Left colon (tissue), 2 donors: ENCODE data around the gene ZDHHC22. TPM values are rescaled to one million over a fixed set of nuclear protein-coding genes. Genes with fewer than 3 reads are reported as not detected.
"Not testable (repeated sequence)": the region's sequence is repeated elsewhere in the genome, so short reads cannot be mapped to it uniquely, and the experiment has no call there.

ENCODE experiments used
- ATAC-seq: fragments of 200-7000 bp; cut with Tn5 transposase; one replicate; pipeline ENCODE4 v1.9.1; 2020; ENCODE audit warnings: mild to moderate bottlenecking, moderate library complexity
- DNase-seq, 2 donors: peaks; one replicate each; pipeline ENCODE4 v3.0.0-alpha.2; 2020
- intact Hi-C, 2 donors: fragments of 100-400 bp; cut with DNase I in 1 of 2; cut with micrococcal nuclease in 1 of 2; formaldehyde crosslinking; loops; one replicate each; pipeline versions ENCODE4 v1.11.2 to v1.14.0; 2022; cut with DNase I, micrococcal nuclease
- long read RNA-seq: library from polyadenylated mRNA; unstranded; transcript quantifications from one replicate; pipeline ENCODE4 v2.0.0, GENCODE V29; 2021
- total RNA-seq, 2 donors: library from RNA; stranded (reverse); fragmentation: NEBNext Ultra II Directional; extraction: Animal tissue kit (Norgen Biotek cat#: 25700); gene quantifications; one replicate each; pipeline ENCODE4 v1.2.1, GENCODE V29; 2021
- donor health status: DM: no; HTN: no; CAD: no.
- donor health status: DM: yes; HTN: yes; CAD: no.

The ZDHHC22 gene
- total RNA-seq = not detected
- long read RNA-seq = 0 reads

GRCh38 chr14:77141214-77142004 lies at the start of gene ZDHHC22:
ZDHHC22 (minus strand) TSS chr14:77141791; CDS start chr14:77139738, 2,053 bp downstream.
- intact Hi-C loops = no loop called here
- ATAC-seq (peak; percentile 24), DNase-seq (no peak)

DNA sequence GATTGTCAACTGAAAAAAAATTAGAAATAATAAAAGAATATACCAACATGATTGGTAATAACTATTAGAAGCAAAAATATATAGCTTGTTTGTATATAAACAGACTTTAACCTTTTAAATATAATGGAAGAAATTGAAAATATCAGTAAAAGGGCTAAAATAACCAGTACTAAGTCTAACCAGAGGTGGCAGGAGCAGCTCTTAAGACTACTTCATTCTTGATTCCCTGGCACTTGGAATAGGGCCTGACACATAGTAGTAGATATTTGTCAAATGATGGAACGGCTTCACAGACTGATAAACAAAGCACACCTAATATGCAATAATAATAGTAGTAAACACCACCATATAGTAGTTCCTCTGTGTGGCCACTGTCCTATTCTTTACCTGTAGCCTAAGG lies 49.4 kb upstream of the ZDHHC22 start:
- ATAC-seq = no peak
- intact Hi-C loops = no loop called here
- DNase-seq = no peak

- ATAC-seq (no peak), DNase-seq (no peak)
- intact Hi-C loops = no loop called here
These were observed 47.9 kb upstream of the ZDHHC22 start for GRCh38 chr14:77189479-77189878.

- peak; percentile 19 for ATAC-seq
- DNase-seq = no peak
- intact Hi-C loops = no loop called here
These were observed 46.0 kb upstream of the ZDHHC22 start for GRCh38 chr14:77187649-77188012.

- DNase-seq = no peak
- peak; percentile 1 for ATAC-seq
- intact Hi-C loops = no loop called here
These were observed 45.5 kb upstream of the ZDHHC22 start for GRCh38 chr14:77186911-77187648.

- ATAC-seq = no peak
- intact Hi-C loops = no loop called here
- DNase-seq = no peak
These were observed 43.5 kb upstream of the ZDHHC22 start for GRCh38 chr14:77185093-77185465.

DNA sequence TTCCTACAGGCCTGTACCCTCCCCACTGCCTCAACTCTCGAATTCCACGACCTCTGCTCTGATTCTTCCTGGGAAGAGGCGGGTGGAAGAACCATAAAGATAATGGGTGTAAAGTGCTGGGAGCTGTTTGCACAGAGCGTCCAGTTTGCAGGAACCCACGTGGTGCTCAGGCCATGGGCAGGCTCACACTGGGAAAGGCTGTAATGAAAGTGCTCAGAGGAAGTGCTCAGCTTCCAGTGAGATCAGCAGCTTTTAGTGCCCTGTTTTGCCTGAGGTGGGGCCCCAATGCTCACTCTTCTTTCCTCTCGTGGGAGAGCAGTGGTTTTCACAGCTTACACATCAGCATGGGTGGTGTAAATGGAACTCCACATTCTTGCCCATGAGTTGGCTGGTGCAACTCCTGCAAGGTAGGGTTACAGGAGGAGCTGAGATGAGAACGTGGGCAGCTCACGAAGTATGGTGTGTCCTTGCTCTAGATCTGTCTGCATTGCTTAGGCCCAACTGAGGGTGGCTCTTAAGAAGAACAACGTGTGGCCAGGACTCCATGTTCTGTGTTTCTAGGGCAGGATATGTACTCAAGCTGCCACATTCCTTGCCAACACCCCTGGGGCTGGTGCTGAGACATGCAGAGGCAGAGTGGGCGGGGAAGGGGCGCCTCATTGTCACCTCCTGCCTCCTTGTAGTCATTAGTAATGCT lies 43.0 kb upstream of the ZDHHC22 start:
- ATAC-seq (peak; percentile 86), DNase-seq (peak; percentile 63 to 85)

GRCh38 chr14:77183896-77184295 lies 42.3 kb upstream of the ZDHHC22 start:
- ATAC-seq (no peak), DNase-seq (no peak)
- intact Hi-C loops = no loop called here

More for the DNA sequence above, 43.0 kb upstream of the ZDHHC22 start:
- intact Hi-C loops = no loop called here

GRCh38 chr14:77181603-77182437 lies 40.2 kb upstream of the ZDHHC22 start, which contains the start of gene TMEM63C:
TMEM63C (plus strand) TSS chr14:77181798; CDS start chr14:77218814, 37,016 bp downstream.
- intact Hi-C loops = no loop called here
- DNase-seq (peak; percentile 75 to 83), ATAC-seq (peak; percentile 84)

- ATAC-seq = peak; percentile 4
- intact Hi-C loops = no loop called here
- no peak for DNase-seq
These were observed 39.4 kb upstream of the ZDHHC22 start for GRCh38 chr14:77180726-77181602.

DNA sequence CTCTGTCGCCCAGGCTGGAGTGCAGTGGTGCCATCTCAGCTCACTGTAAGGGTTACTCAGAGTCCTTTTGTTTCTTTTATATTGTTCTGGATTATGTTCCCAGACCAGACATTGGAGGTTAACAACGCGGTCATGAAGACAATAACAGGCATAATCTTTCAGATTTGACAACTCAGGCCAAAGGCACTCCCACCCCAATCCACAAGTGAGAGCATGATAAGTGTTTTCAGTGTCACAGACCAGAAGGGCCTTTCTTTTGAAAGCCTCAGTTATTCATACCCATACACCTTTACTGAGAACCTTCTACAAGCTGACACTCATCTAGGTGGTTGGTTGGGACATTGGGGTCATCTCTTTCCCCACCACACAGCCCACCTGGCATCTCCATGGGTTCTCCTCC lies 37.1 kb upstream of the ZDHHC22 start:
- ATAC-seq (no peak), DNase-seq (no peak)
- intact Hi-C loops = no loop called here

- intact Hi-C loops = no loop called here
- ATAC-seq (no peak), DNase-seq (no peak)
These were observed 36.1 kb upstream of the ZDHHC22 start for GRCh38 chr14:77177702-77178101.

DNA sequence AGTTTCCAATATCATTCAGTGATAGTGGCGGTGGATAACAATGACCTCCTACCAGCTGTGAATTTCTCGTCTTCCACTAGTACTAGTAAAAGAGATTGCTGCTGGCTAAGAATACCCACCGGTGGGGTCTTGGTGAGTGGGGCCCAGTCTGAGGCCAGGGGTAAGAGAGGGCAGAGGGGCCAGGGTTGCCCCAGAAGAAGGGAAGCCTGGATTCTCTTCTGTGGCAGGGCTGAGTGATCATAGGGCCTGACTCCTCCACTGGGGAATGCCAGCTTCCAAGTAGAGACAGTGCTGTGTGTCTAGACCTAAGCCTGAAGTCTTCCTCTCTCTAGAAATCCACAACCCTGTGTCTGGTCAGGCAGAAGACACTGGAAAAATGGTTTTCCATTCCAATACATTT lies 34.3 kb upstream of the ZDHHC22 start:
- no peak for ATAC-seq
- DNase-seq = no peak

DNA sequence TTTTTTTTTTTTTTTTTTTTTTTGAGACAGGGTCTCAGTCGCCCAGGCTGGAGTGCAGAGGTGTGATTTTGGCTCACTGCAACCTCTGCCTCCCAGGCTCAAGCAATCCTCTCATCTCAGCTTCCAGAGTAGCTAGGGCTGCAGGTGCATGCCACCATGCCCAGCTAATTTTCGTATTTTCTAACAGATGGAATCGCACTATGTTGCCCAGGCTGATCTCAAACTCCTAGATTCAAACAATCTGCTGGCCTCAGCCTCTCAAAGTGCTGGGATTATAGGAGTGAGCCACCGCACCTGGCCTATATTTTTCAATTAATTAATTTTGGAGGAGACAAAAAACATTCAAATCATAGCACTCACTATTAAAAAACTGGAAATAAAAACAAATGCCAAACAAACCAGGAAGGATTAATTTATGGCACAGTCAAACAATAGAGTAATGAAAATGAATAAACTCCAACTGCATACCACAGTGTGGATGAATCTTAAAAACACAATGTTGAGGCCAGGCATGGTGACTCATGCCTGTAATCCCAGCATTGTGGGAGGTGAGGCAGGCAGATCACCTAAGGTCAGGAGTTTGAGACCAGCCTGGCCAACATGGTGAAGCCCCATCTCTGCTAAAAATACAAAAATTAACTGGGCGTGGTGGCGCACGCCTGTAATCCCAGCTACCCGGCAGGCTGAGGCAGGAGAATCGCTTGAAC lies 32.5 kb upstream of the ZDHHC22 start:
- intact Hi-C loops, ATAC-seq, DNase-seq: not testable (repeated sequence)

More for the DNA sequence above, 34.3 kb upstream of the ZDHHC22 start:
- intact Hi-C loops = no loop called here

DNA sequence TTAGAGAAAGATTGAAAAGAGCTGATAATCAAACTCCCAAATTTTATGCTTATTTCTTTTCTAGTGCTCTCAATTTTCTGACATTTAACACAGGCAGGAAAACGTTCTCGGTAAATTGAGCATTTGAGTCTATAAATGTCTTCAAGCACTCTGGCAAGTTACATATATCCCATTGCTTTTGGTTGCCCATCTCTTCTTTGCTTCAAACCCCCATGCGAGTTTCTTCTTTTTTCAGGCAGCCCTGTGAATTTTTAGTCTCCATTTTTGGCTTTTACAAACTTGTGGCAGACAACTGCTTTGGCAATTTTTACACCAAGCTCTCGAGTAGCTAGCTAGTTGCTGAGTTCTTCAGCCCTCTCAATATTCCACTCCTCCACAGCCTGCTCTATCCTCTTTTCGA lies 31.3 kb upstream of the ZDHHC22 start:
- DNase-seq (no peak), ATAC-seq (no peak)
- intact Hi-C loops = no loop called here

DNA sequence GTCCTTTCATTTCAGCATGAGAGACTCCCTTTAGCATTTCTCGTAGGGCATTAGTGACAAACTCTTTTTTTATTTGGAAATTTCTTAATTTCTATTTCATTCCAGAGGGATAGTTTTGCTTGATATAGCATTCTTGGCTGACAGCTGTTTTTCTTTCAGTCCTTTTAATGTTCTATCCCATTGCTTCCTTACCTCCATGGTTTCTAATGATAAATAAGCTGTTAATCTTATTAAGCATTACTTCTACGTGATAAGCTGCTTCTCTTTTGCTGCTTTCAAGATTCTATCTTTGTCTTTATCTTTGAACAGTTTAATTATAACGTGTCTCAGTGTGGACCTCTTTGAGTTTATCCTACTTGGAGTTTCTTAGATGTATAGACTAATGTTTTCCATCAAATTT lies 28.5 kb upstream of the ZDHHC22 start:
- no peak for ATAC-seq
- DNase-seq = no peak
- intact Hi-C loops = no loop called here

GRCh38 chr14:77161011-77161410 lies 19.4 kb upstream of the ZDHHC22 start:
- DNase-seq (no peak), ATAC-seq (no peak)
- intact Hi-C loops = no loop called here
